Hematopoietic multipotent progenitor cell treated with erythropoietin and hydrocortisone succinate and interleukin-3 and kit ligand, for 4 days (in vitro differentiated cells): ENCODE results near the gene CLDN19.

Experiments
- DNase-seq: peaks from one replicate; pipeline ENCODE4 v3.0.0-alpha.2; 2015

CLDN19 gene

GRCh38 chr1:42739753-42740700, at the start of gene CLDN19:
Gene CLDN19 (minus strand): TSS chr1:42740236. CDS start chr1:42740063, 173 bp downstream.
- no peak for DNase-seq

- no peak for DNase-seq
Measured at GRCh38 chr1:42788021-42788420, 48.0 kb upstream of the CLDN19 start.

- no peak for DNase-seq
Measured at GRCh38 chr1:42786097-42786496, 46.1 kb upstream of the CLDN19 start.

- peak; percentile 50 for DNase-seq
Measured at GRCh38 chr1:42784946-42785693, 45.1 kb upstream of the CLDN19 start, which contains the start of gene TMEM269. Gene TMEM269 (plus strand): TSS chr1:42784991. CDS start chr1:42789894, 4,903 bp downstream.

GRCh38 chr1:42784547-42784945, 44.5 kb upstream of the CLDN19 start:
- no peak for DNase-seq

GRCh38 chr1:42783092-42783491, 43.1 kb upstream of the CLDN19 start:
- DNase-seq = no peak

GRCh38 chr1:42780176-42780575, 40.1 kb upstream of the CLDN19 start:
- no peak for DNase-seq

GRCh38 chr1:42779725-42780124, 39.7 kb upstream of the CLDN19 start:
- DNase-seq = no peak

GRCh38 chr1:42777852-42778251, 37.8 kb upstream of the CLDN19 start:
- DNase-seq = peak; percentile 76

GRCh38 chr1:42776502-42776901, 36.5 kb upstream of the CLDN19 start:
- no peak for DNase-seq

GRCh38 chr1:42774928-42775526, 35.0 kb upstream of the CLDN19 start:
- DNase-seq = no peak

GRCh38 chr1:42773420-42773819, 33.4 kb upstream of the CLDN19 start:
- DNase-seq = no peak

- DNase-seq = no peak
Measured at GRCh38 chr1:42769811-42770210, 29.8 kb upstream of the CLDN19 start.

GRCh38 chr1:42768172-42768571, 28.1 kb upstream of the CLDN19 start:
- peak; percentile 35 for DNase-seq

GRCh38 chr1:42767510-42768000, 27.5 kb upstream of the CLDN19 start:
- DNase-seq = peak; percentile 65

GRCh38 chr1:42766741-42767509, 26.9 kb upstream of the CLDN19 start, which contains the start of the genes C1orf50 and P3H1:
Gene C1orf50 (plus strand): TSS chr1:42767249. CDS start chr1:42767312, 63 bp downstream.
Gene P3H1 (minus strand): TSS chr1:42767028. CDS start chr1:42766971, 57 bp downstream.
- peak; percentile 100 for DNase-seq

- DNase-seq = peak; percentile 81
Measured at GRCh38 chr1:42765832-42766740, 26.1 kb upstream of the CLDN19 start.

GRCh38 chr1:42765269-42765668, 25.2 kb upstream of the CLDN19 start:
- DNase-seq = no peak

- no peak for DNase-seq
Measured at GRCh38 chr1:42762269-42762668, 22.2 kb upstream of the CLDN19 start.

GRCh38 chr1:42761567-42761966, 21.5 kb upstream of the CLDN19 start:
- no peak for DNase-seq

- DNase-seq = peak; percentile 50
Measured at GRCh38 chr1:42759114-42759513, 19.1 kb upstream of the CLDN19 start.
